K562 (cell line): ENCODE results near the gene COASY. TPM values are rescaled to one million over a fixed set of nuclear protein-coding genes. Genes with fewer than 3 reads are reported as not detected.

ENCODE experiments used
- CBFB ChIP-seq: sonication (generic); formaldehyde crosslinking; IDR thresholded peaks from 2 replicates; pipeline ENCODE4 v1.4.0; 2020; ENCODE audit warnings: mild to moderate bottlenecking, missing genetic modification reagents
- CTBP1 ChIP-seq: fragments of 450-650 bp; IDR thresholded peaks from 2 replicates; pipeline ENCODE4 v1.6.1; 2016; ENCODE audit warnings: borderline replicate concordance
- MXI1 ChIP-seq: IDR thresholded peaks from 2 replicates; pipeline ENCODE4 v1.6.1; 2011; ENCODE audit warnings: low read depth, mild to moderate bottlenecking, improper control_type of control experiment, low read length
- NCOA6 ChIP-seq: fragments of 450-650 bp; IDR thresholded peaks from 2 replicates; pipeline ENCODE4 v1.6.1; 2017; ENCODE audit warnings: mild to moderate bottlenecking
- SMARCA4 ChIP-seq: fragments of 450-650 bp; IDR thresholded peaks from 2 replicates; pipeline ENCODE4 v1.6.1; 2016
- ZNF121 ChIP-seq: sonication (generic); formaldehyde crosslinking; conservative IDR thresholded peaks from 2 replicates; pipeline ENCODE4 v1.8.0; 2022; ENCODE audit warnings: missing genetic modification reagents
- ZNF184 ChIP-seq: sonication (generic); formaldehyde crosslinking; IDR thresholded peaks from 2 replicates; pipeline ENCODE4 v1.5.0; 2020; ENCODE audit warnings: missing genetic modification reagents
- ZNF217 ChIP-seq: sonication (generic); formaldehyde crosslinking; IDR thresholded peaks from 2 replicates; pipeline ENCODE4 v1.8.0; 2022; ENCODE audit warnings: mild to moderate bottlenecking, missing genetic modification reagents
- ZNF23 ChIP-seq: fragments of 250-450 bp; sonication (Bioruptor Pico); IDR thresholded peaks from 2 replicates; pipeline ENCODE4 v1.4.0; 2020; ENCODE audit warnings: mild to moderate bottlenecking
- ZNF239 ChIP-seq: fragments of 250-450 bp; sonication (Bioruptor Pico); IDR thresholded peaks from 2 replicates; pipeline ENCODE4 v1.4.0; 2020; ENCODE audit warnings: mild to moderate bottlenecking
- ZNF717 ChIP-seq: fragments of 250-450 bp; sonication (Bioruptor Pico); IDR thresholded peaks from 2 replicates; pipeline ENCODE4 v1.5.0; 2021
- polyA plus RNA-seq, 8 experiments: library from polyadenylated mRNA; depleted of rRNA in 4 of 8; stranded (reverse) in 5 of 8; unstranded in 3 of 8; fragments of >200 nt; fragmentation: Nextera tagmentation in 2 of 8; fragmentation: Illumina TruSeq in 1 of 8; extraction: Ambion mirVana in 2 of 8; extraction: Trizol in 1 of 8; gene quantifications; 2 replicates each; pipeline versions ENCODE4 v1.2.1 to v1.2.3, GENCODE V29; 2011 to 2014; ENCODE audit warnings: inconsistent platforms in 1 of 8, missing spikeins in 1 of 8
- total RNA-seq, 7 experiments: library from RNA; depleted of rRNA in 6 of 7; stranded (reverse); fragments of >200 nt in 6 of 7; fragmentation: Illumina TruSeq in 2 of 7; extraction: Trizol in 2 of 7; gene quantifications; 2 replicates each; pipeline versions ENCODE4 v1.2.1 to v1.2.3, GENCODE V29; 2011 to 2021; ENCODE audit warnings: low replicate concordance in 1 of 7
- TF ChIP-seq, protein P1 (sequence below): fragments of 450-650 bp; IDR thresholded peaks from 2 replicates; pipeline ENCODE4 v1.6.1; 2016; ENCODE audit warnings: mild to moderate bottlenecking
- TF ChIP-seq, protein P2 (sequence below): fragments of 250-450 bp; sonication (Bioruptor Pico); IDR thresholded peaks from 2 replicates; pipeline ENCODE4 v1.4.0; 2020
- TF ChIP-seq, protein P3 (sequence below): fragments of 250-450 bp; sonication (Bioruptor Pico); IDR thresholded peaks from 2 replicates; pipeline ENCODE4 v1.8.0; 2022; ENCODE audit warnings: inconsistent platforms, mild to moderate bottlenecking, moderate library complexity, borderline replicate concordance
- TF ChIP-seq, protein P4 (sequence below): fragments of 250-450 bp; sonication (Bioruptor Pico); IDR thresholded peaks from 2 replicates; pipeline ENCODE4 v1.4.0; 2020
- TF ChIP-seq, protein P5 (sequence below): sonication (generic); formaldehyde crosslinking; IDR thresholded peaks from 2 replicates; pipeline ENCODE4 v1.8.1; 2023; ENCODE audit warnings: mild to moderate bottlenecking, missing genetic modification reagents

The COASY gene
- total and polyA plus RNA-seq, 9 of the 15 experiments (the other 6 are each of a cell fraction or from before 2014, with no cell fraction given): 25.4 to 175 (median 62.3) TPM

DNA sequence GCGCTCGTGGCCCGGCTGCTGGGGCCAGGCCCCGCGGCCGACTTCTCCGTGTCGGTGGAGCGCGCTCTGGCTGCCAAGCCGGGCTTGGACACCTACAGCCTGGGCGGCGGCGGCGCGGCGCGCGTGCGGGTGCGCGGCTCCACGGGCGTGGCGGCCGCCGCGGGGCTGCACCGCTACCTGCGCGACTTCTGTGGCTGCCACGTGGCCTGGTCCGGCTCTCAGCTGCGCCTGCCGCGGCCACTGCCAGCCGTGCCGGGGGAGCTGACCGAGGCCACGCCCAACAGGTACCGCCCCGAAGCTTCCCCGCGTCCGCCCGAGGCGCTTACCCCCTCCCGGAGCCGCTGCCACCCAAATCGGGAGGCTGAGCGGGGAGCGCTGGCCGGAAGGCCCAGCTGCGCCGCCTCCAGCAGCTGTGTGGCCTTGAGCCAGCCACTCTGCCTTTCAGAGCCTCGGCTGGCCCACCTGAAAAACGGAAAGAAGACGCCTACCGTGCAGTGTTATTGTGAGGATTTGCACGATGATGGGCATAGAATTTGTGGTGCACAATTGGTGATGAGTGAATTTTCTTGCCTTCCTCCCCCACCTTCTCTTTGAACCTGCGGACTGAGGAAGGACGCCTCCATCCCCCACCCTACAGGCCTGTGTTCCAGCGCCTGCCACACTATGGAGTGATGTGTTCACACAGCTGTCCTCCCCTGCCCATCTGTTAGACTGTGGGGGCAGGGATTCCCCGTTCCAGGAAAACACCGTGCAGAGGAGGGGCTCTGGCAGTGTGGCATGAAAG, 25.4 kb upstream of the COASY start (continued):
- TF ChIP-seq ZNF121 (CRISPR knock-in tag): no peak
- peak; percentile 64; the same call in 1 of the 2 replicates for TF ChIP-seq MXI1
- no peak for TF ChIP-seq ZNF239
- TF ChIP-seq ZNF184 (CRISPR knock-in tag): no peak
- TF ChIP-seq CTBP1: peak; percentile 86
- TF ChIP-seq, protein P1, sequence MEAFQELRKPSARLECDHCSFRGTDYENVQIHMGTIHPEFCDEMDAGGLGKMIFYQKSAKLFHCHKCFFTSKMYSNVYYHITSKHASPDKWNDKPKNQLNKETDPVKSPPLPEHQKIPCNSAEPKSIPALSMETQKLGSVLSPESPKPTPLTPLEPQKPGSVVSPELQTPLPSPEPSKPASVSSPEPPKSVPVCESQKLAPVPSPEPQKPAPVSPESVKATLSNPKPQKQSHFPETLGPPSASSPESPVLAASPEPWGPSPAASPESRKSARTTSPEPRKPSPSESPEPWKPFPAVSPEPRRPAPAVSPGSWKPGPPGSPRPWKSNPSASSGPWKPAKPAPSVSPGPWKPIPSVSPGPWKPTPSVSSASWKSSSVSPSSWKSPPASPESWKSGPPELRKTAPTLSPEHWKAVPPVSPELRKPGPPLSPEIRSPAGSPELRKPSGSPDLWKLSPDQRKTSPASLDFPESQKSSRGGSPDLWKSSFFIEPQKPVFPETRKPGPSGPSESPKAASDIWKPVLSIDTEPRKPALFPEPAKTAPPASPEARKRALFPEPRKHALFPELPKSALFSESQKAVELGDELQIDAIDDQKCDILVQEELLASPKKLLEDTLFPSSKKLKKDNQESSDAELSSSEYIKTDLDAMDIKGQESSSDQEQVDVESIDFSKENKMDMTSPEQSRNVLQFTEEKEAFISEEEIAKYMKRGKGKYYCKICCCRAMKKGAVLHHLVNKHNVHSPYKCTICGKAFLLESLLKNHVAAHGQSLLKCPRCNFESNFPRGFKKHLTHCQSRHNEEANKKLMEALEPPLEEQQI: no peak
- TF ChIP-seq, protein P2, sequence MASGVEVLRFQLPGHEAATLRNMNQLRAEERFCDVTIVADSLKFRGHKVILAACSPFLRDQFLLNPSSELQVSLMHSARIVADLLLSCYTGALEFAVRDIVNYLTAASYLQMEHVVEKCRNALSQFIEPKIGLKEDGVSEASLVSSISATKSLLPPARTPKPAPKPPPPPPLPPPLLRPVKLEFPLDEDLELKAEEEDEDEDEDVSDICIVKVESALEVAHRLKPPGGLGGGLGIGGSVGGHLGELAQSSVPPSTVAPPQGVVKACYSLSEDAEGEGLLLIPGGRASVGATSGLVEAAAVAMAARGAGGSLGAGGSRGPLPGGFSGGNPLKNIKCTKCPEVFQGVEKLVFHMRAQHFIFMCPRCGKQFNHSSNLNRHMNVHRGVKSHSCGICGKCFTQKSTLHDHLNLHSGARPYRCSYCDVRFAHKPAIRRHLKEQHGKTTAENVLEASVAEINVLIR (CRISPR knock-in tag): no peak
- TF ChIP-seq, protein P3, sequence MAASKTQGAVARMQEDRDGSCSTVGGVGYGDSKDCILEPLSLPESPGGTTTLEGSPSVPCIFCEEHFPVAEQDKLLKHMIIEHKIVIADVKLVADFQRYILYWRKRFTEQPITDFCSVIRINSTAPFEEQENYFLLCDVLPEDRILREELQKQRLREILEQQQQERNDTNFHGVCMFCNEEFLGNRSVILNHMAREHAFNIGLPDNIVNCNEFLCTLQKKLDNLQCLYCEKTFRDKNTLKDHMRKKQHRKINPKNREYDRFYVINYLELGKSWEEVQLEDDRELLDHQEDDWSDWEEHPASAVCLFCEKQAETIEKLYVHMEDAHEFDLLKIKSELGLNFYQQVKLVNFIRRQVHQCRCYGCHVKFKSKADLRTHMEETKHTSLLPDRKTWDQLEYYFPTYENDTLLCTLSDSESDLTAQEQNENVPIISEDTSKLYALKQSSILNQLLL (CRISPR knock-in tag): no peak
- TF ChIP-seq ZNF717 (CRISPR knock-in tag): no peak
- TF ChIP-seq, protein P4, sequence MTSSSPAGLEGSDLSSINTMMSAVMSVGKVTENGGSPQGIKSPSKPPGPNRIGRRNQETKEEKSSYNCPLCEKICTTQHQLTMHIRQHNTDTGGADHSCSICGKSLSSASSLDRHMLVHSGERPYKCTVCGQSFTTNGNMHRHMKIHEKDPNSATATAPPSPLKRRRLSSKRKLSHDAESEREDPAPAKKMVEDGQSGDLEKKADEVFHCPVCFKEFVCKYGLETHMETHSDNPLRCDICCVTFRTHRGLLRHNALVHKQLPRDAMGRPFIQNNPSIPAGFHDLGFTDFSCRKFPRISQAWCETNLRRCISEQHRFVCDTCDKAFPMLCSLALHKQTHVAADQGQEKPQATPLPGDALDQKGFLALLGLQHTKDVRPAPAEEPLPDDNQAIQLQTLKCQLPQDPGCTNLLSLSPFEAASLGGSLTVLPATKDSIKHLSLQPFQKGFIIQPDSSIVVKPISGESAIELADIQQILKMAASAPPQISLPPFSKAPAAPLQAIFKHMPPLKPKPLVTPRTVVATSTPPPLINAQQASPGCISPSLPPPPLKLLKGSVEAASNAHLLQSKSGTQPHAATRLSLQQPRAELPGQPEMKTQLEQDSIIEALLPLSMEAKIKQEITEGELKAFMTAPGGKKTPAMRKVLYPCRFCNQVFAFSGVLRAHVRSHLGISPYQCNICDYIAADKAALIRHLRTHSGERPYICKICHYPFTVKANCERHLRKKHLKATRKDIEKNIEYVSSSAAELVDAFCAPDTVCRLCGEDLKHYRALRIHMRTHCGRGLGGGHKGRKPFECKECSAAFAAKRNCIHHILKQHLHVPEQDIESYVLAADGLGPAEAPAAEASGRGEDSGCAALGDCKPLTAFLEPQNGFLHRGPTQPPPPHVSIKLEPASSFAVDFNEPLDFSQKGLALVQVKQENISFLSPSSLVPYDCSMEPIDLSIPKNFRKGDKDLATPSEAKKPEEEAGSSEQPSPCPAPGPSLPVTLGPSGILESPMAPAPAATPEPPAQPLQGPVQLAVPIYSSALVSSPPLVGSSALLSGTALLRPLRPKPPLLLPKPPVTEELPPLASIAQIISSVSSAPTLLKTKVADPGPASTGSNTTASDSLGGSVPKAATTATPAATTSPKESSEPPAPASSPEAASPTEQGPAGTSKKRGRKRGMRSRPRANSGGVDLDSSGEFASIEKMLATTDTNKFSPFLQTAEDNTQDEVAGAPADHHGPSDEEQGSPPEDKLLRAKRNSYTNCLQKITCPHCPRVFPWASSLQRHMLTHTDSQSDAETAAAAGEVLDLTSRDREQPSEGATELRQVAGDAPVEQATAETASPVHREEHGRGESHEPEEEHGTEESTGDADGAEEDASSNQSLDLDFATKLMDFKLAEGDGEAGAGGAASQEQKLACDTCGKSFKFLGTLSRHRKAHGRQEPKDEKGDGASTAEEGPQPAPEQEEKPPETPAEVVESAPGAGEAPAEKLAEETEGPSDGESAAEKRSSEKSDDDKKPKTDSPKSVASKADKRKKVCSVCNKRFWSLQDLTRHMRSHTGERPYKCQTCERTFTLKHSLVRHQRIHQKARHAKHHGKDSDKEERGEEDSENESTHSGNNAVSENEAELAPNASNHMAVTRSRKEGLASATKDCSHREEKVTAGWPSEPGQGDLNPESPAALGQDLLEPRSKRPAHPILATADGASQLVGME: no peak
- TF ChIP-seq, protein P5, sequence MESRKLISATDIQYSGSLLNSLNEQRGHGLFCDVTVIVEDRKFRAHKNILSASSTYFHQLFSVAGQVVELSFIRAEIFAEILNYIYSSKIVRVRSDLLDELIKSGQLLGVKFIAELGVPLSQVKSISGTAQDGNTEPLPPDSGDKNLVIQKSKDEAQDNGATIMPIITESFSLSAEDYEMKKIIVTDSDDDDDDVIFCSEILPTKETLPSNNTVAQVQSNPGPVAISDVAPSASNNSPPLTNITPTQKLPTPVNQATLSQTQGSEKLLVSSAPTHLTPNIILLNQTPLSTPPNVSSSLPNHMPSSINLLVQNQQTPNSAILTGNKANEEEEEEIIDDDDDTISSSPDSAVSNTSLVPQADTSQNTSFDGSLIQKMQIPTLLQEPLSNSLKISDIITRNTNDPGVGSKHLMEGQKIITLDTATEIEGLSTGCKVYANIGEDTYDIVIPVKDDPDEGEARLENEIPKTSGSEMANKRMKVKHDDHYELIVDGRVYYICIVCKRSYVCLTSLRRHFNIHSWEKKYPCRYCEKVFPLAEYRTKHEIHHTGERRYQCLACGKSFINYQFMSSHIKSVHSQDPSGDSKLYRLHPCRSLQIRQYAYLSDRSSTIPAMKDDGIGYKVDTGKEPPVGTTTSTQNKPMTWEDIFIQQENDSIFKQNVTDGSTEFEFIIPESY (CRISPR knock-in tag): no peak
- no peak for TF ChIP-seq CBFB
- TF ChIP-seq SMARCA4: no peak
- TF ChIP-seq ZNF23: no peak
- no peak for TF ChIP-seq NCOA6
- TF ChIP-seq ZNF217: no peak
